Measurements from ENCODE around the gene RAB11FIP3.
"Not testable (repeated sequence)": the region's sequence is repeated elsewhere in the genome, so short reads cannot be mapped to it uniquely, and the experiment has no call there.

RAB11FIP3 gene

GRCh38 chr16:456891-457483 is 31.5 kb downstream of the RAB11FIP3 start:
- H3K27ac ChIP-seq: no peak overlapping the region
- no peak for DNase-seq (ENCODE audit: low read depth, low spot score)

- DNase-seq (ENCODE audit: low read depth, low spot score): no peak
- H3K27ac ChIP-seq: no peak overlapping the region
Measured at GRCh38 chr16:457732-458400, 32.4 kb downstream of the RAB11FIP3 start.

- no peak for DNase-seq (ENCODE audit: low read depth, low spot score)
- H3K27ac ChIP-seq: no peak overlapping the region
Measured at GRCh38 chr16:459761-460160, 34.3 kb downstream of the RAB11FIP3 start.

- H3K27ac ChIP-seq: no peak overlapping the region
- DNase-seq (ENCODE audit: low read depth, low spot score): no peak
Measured at GRCh38 chr16:460787-461186, 35.3 kb downstream of the RAB11FIP3 start.

GRCh38 chr16:463071-463470 is 37.6 kb downstream of the RAB11FIP3 start:
- no peak for DNase-seq (ENCODE audit: low read depth, low spot score)
- H3K27ac ChIP-seq: no peak overlapping the region

GRCh38 chr16:466651-467050 is 41.2 kb downstream of the RAB11FIP3 start:
- no peak overlapping the region for H3K27ac ChIP-seq
- no peak for DNase-seq (ENCODE audit: low read depth, low spot score)

- not testable (repeated sequence) for H3K27ac ChIP-seq; DNase-seq (ENCODE audit: low read depth, low spot score)
Measured at GRCh38 chr16:467249-467871, 41.9 kb downstream of the RAB11FIP3 start.

GRCh38 chr16:468068-468821 is 42.8 kb downstream of the RAB11FIP3 start:
- no peak for DNase-seq (ENCODE audit: low read depth, low spot score)
- no peak overlapping the region for H3K27ac ChIP-seq

GRCh38 chr16:469459-469858 is 44.0 kb downstream of the RAB11FIP3 start:
- DNase-seq (ENCODE audit: low read depth, low spot score); H3K27ac ChIP-seq: not testable (repeated sequence)

- no peak for DNase-seq (ENCODE audit: low read depth, low spot score)
- no peak overlapping the region for H3K27ac ChIP-seq
Measured at GRCh38 chr16:470418-470817, 45.0 kb downstream of the RAB11FIP3 start.

- DNase-seq (ENCODE audit: low read depth, low spot score): no peak
- H3K27ac ChIP-seq: peak overlapping the region; percentile 54
Measured at GRCh38 chr16:471353-472198, 46.1 kb downstream of the RAB11FIP3 start.

GRCh38 chr16:472199-472504 is 46.7 kb downstream of the RAB11FIP3 start:
- no peak overlapping the region for H3K27ac ChIP-seq

GRCh38 chr16:473046-474043 is 47.9 kb downstream of the RAB11FIP3 start:
- DNase-seq (ENCODE audit: low read depth, low spot score): no peak
- no peak overlapping the region for H3K27ac ChIP-seq

More at GRCh38 chr16:472199-472504, 46.7 kb downstream of the RAB11FIP3 start:
- DNase-seq (ENCODE audit: low read depth, low spot score): no peak

- H3K27ac ChIP-seq: no peak overlapping the region
- DNase-seq (ENCODE audit: low read depth, low spot score): no peak
Measured at GRCh38 chr16:474420-475122, 49.1 kb downstream of the RAB11FIP3 start.

- no peak overlapping the region for H3K27ac ChIP-seq
- no peak for DNase-seq (ENCODE audit: low read depth, low spot score)
Measured at GRCh38 chr16:476039-476438, 50.6 kb downstream of the RAB11FIP3 start.

GRCh38 chr16:477301-478157 is 52.1 kb downstream of the RAB11FIP3 start:
- DNase-seq (ENCODE audit: low read depth, low spot score): no peak
- H3K27ac ChIP-seq: peak overlapping the region; percentile 43

- DNase-seq (ENCODE audit: low read depth, low spot score); H3K27ac ChIP-seq: not testable (repeated sequence)
Measured at GRCh38 chr16:478287-478686, 52.8 kb downstream of the RAB11FIP3 start.

Data from epithelial cell of prostate (primary cell).